GM23338 (cell line): ENCODE measurements around the gene NEU1. TPM values are rescaled to one million over a fixed set of nuclear protein-coding genes. Genes with fewer than 3 reads are reported as not detected.

Experiments used
- ATAC-seq: fragments of 200-7000 bp; cut with Tn5 transposase; 3 replicates; pipeline ENCODE4 v1.9.1; 2020
- DNase-seq: peaks from one replicate; pipeline ENCODE4 v3.0.0-alpha.2; 2015; ENCODE audit warnings: low spot score
- H2AFZ ChIP-seq: fragments of 200-600 bp; sonication (generic); 2 replicates; pipeline ENCODE4 v1.8.0; 2016; ENCODE audit warnings: antibody characterized with exemption, mild to moderate bottlenecking, moderate library complexity
- H3F3A ChIP-seq: fragments of 200-600 bp; sonication (generic); replicated peaks from 2 replicates; pipeline ENCODE4 v1.8.0; 2017; ENCODE audit warnings: antibody characterized with exemption, mixed run types, low read depth
- H3K27ac ChIP-seq: fragments of 200-600 bp; sonication (generic); 2 replicates; pipeline ENCODE4 v1.6.1; 2016; ENCODE audit warnings: low read depth
- H3K27me3 ChIP-seq: fragments of 200-600 bp; sonication (generic); 2 replicates; pipeline ENCODE4 v1.8.0; 2016; ENCODE audit warnings: mild to moderate bottlenecking, mixed run types, moderate library complexity; ENCODE audit not compliant: insufficient read depth
- H3K36me3 ChIP-seq: fragments of 200-600 bp; sonication (generic); 2 replicates; pipeline ENCODE4 v1.8.0; 2016; ENCODE audit warnings: mild to moderate bottlenecking; ENCODE audit not compliant: insufficient read depth
- H3K4me1 ChIP-seq: fragments of 200-600 bp; sonication (generic); 2 replicates; pipeline ENCODE4 v1.8.0; 2016; ENCODE audit warnings: mild to moderate bottlenecking, moderate library complexity; ENCODE audit not compliant: insufficient read depth
- H3K4me2 ChIP-seq: fragments of 200-600 bp; sonication (generic); 2 replicates; pipeline ENCODE4 v1.7.1; 2017; ENCODE audit warnings: mixed run types
- H3K4me3 ChIP-seq: fragments of 200-600 bp; sonication (generic); 2 replicates; pipeline ENCODE4 v1.6.1; 2016; ENCODE audit warnings: mixed run types
- H3K79me2 ChIP-seq: fragments of 200-600 bp; sonication (generic); replicated peaks from 2 replicates; pipeline ENCODE4 v1.8.0; 2017; ENCODE audit warnings: mild to moderate bottlenecking; ENCODE audit not compliant: insufficient read depth
- H3K9me2 ChIP-seq: fragments of 200-600 bp; sonication (generic); 2 replicates; pipeline ENCODE4 v1.8.0; 2017; ENCODE audit not compliant: insufficient read depth
- H4K20me1 ChIP-seq: fragments of 200-600 bp; sonication (generic); replicated peaks from 2 replicates; pipeline ENCODE4 v1.8.0; 2017; ENCODE audit warnings: mild to moderate bottlenecking; ENCODE audit not compliant: insufficient read depth
- H3K27ac Mint-ChIP-seq: 2 replicates; pipeline ENCODE4 v1.8.0; 2020; ENCODE audit warnings: inconsistent platforms, mild to moderate bottlenecking, moderate library complexity, mixed read lengths
- H3K27me3 Mint-ChIP-seq: 3 replicates; pipeline ENCODE4 v1.8.0; 2022; ENCODE audit warnings: low read depth, mild to moderate bottlenecking, moderate library complexity, mixed read lengths, inconsistent platforms; ENCODE audit not compliant: insufficient read depth, poor library complexity
- H3K36me3 Mint-ChIP-seq: 3 replicates; pipeline ENCODE4 v1.8.0; 2021; ENCODE audit warnings: low read depth, mild to moderate bottlenecking, inconsistent platforms, moderate library complexity, mixed read lengths
- H3K4me1 Mint-ChIP-seq: 3 replicates; pipeline ENCODE4 v1.8.0; 2020; ENCODE audit warnings: mild to moderate bottlenecking, inconsistent platforms, mixed read lengths
- H3K4me3 Mint-ChIP-seq: 3 replicates; pipeline ENCODE4 v1.8.0; 2021; ENCODE audit warnings: moderate library complexity, mild to moderate bottlenecking, inconsistent platforms, mixed read lengths
- H3K9me3 Mint-ChIP-seq: 3 replicates; pipeline ENCODE4 v1.8.0; 2020; ENCODE audit warnings: moderate library complexity, mild to moderate bottlenecking, inconsistent platforms, mixed read lengths
- CREB1 ChIP-seq: fragments of 250-450 bp; sonication (Bioruptor Pico); IDR thresholded peaks from 2 replicates; pipeline ENCODE4 v1.5.0; 2020; ENCODE audit warnings: low read depth, mild to moderate bottlenecking, moderate library complexity
- CTCF ChIP-seq, 2 experiments: fragments of 200-600 bp in 1 of 2; sonication (generic) in 1 of 2; conservative IDR thresholded peaks; 2 replicates each; pipeline versions ENCODE4 v1.5.1 to v1.6.1; 2016 to 2017; ENCODE audit warnings: antibody characterized with exemption in 2 of 2, low read depth in 2 of 2, mild to moderate bottlenecking in 2 of 2, moderate library complexity in 1 of 2
- ETS1 ChIP-seq: IDR thresholded peaks from 2 replicates; pipeline ENCODE4 v1.6.1; 2016; ENCODE audit warnings: antibody characterized with exemption
- EZH2 ChIP-seq: fragments of 200-600 bp; sonication (generic); IDR thresholded peaks from one replicate; pipeline ENCODE4 v1.8.0; 2017; ENCODE audit warnings: antibody characterized with exemption, mild to moderate bottlenecking, low read depth; ENCODE audit not compliant: unreplicated experiment
- EZH2phosphoT487 ChIP-seq: fragments of 200-600 bp; sonication (generic); IDR thresholded peaks from one replicate; pipeline ENCODE4 v1.8.1; 2018; ENCODE audit warnings: antibody characterized with exemption; ENCODE audit not compliant: unreplicated experiment
- JUNB ChIP-seq: IDR thresholded peaks from one replicate; pipeline ENCODE4 v1.6.1; 2016; ENCODE audit warnings: antibody characterized with exemption; ENCODE audit not compliant: unreplicated experiment
- NANOG ChIP-seq: IDR thresholded peaks from 2 replicates; pipeline ENCODE4 v1.6.1; 2016; ENCODE audit warnings: antibody characterized with exemption, borderline replicate concordance
- POLR2AphosphoS5 ChIP-seq: IDR thresholded peaks from 2 replicates; pipeline ENCODE4 v1.6.1; 2016; ENCODE audit warnings: antibody characterized with exemption, low read depth
- REST ChIP-seq: IDR thresholded peaks from one replicate; pipeline ENCODE4 v1.6.1; 2018; ENCODE audit warnings: antibody characterized with exemption; ENCODE audit not compliant: unreplicated experiment
- STAT1 ChIP-seq: IDR thresholded peaks from one replicate; pipeline ENCODE4 v1.6.1; 2016; ENCODE audit warnings: antibody characterized with exemption; ENCODE audit not compliant: unreplicated experiment
- ZNF114 ChIP-seq: fragments of 250-450 bp; sonication (Bioruptor Pico); IDR thresholded peaks from 2 replicates; pipeline ENCODE4 v1.5.0; 2020; ENCODE audit warnings: mild to moderate bottlenecking, moderate library complexity
- ZNF331 ChIP-seq: fragments of 250-450 bp; sonication (Bioruptor Pico); IDR thresholded peaks from 2 replicates; pipeline ENCODE4 v1.5.0; 2020; ENCODE audit warnings: low read depth, mild to moderate bottlenecking, moderate library complexity
- ZNF462 ChIP-seq: fragments of 250-450 bp; sonication (Bioruptor Pico); IDR thresholded peaks from 2 replicates; pipeline ENCODE4 v1.5.0; 2020; ENCODE audit warnings: mild to moderate bottlenecking, moderate library complexity
- polyA plus RNA-seq: library from polyadenylated mRNA; unstranded; fragments of >200 nt; fragmentation: Nextera tagmentation; extraction: Ambion mirVana; gene quantifications from 2 replicates; pipeline ENCODE4 v1.2.1, GENCODE V29; 2016
- total RNA-seq: library from RNA; depleted of rRNA; stranded (reverse); fragments of >200 nt; shearing (Covaris generic); gene quantifications from 2 replicates; pipeline ENCODE4 v1.2.3, GENCODE V29; 2014

The NEU1 gene
- total and polyA plus RNA-seq, 2 experiments from 2014 or later = 31.4 to 47.4 TPM

- TF ChIP-seq ZNF462 (CRISPR knock-in tag) = no peak
- TF ChIP-seq STAT1 = no peak
- TF ChIP-seq REST = no peak
- TF ChIP-seq ETS1 = no peak
- no peak for TF ChIP-seq EZH2
- TF ChIP-seq EZH2phosphoT487 = no peak
- TF ChIP-seq ZNF331 (CRISPR knock-in tag) = no peak
- TF ChIP-seq ZNF114 (CRISPR knock-in tag) = no peak
- TF ChIP-seq CREB1 (CRISPR knock-in tag) = no peak
- TF ChIP-seq NANOG = no peak
- no peak for TF ChIP-seq CTCF (conservative IDR thresholded peaks at IDR 0.05; ENCODE audit: low read depth in 2 of 2)
- no peak for TF ChIP-seq POLR2AphosphoS5
- TF ChIP-seq JUNB = no peak
- Histone ChIP-seq H3K27ac (no peak overlapping the region), H2AFZ (no peak overlapping the region), H3F3A (peaks cover 14% of the 10 kb centered on the region), H3K4me1 (peaks cover 10% of the 10 kb centered on the region; the same call in 1 of the 2 replicates), H4K20me1 (peaks cover 3% of the 10 kb centered on the region; the same call in 1 of the 2 replicates), H3K79me2 (no peaks in the 10 kb centered on the region), H3K27me3 (no peaks in the 10 kb centered on the region), H3K9me2 (no peaks in the 10 kb centered on the region), H3K36me3 (peaks cover 2% of the 10 kb centered on the region; the same call in 1 of the 2 replicates), H3K4me3 (no peak overlapping the region), H3K4me2 (no peak overlapping the region)
- peaks cover 12% of the 10 kb centered on the region for H3K4me1 Mint-ChIP-seq
- no peak overlapping the region for H3K27ac Mint-ChIP-seq
- peaks cover 5% of the 10 kb centered on the region for H3K27me3 Mint-ChIP-seq
- DNase-seq (no peak), ATAC-seq (no peak)
- no peak overlapping the region for H3K4me3 Mint-ChIP-seq
- no peaks in the 10 kb centered on the region for H3K9me3 Mint-ChIP-seq
- H3K36me3 Mint-ChIP-seq = peaks cover 15% of the 10 kb centered on the region
These were observed 13.3 kb upstream of the NEU1 start for GRCh38 chr6:31875877-31876276.
